ENCODE results near the gene KCNF1. TPM values are rescaled to one million over a fixed set of nuclear protein-coding genes. Genes with fewer than 3 reads are reported as not detected.

KCNF1 gene
- total and polyA plus RNA-seq, 4 donors, result 0.09 TPM; not detected in 3

DNA sequence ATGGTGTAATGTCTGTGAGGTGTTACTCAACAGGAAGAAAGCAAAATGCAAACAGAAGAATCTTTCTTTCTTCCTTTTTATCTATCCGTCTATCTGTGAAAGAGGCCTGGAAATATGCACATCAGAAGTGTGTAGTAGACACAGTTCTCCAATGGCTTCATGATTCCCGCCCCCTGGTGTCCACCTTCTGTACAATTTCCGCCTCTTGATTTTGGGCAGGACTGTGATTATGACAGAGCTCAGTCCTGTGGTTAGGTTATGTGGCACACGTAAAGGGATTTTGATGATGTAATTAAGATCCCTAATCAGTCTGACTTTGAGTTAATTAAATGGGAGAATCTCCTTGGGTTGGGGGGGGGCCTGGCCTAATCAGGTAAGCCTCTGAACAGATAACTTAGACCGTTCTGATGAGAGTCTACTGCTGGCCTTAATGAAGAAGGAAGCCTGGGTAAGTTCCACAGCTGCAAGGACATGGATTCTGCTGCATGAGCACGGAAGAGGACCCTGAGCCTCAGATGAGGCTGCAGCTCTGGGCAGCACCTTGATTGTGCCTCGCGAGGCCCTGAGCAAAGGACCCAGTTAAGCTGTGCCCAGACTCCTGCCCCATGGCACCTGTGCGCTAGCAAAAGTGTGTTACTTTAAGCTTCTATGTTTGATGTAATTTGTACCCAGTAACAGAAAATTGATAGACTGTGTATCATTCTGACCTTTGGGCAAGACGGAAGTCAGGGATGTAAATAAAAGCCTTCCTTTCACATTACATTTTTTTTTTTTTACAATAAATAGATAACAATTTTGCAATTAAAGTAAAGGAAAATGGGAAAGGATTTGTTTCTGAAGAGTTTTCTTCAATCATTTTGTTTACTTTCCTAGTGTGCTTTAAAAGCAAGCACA, 11.3 kb upstream of the KCNF1 start:
- no peak overlapping the region for H3K27ac ChIP-seq (ENCODE audit: low read depth in 1 of 2, low read length in 2 of 2)
- no peak overlapping the region for H3K9ac ChIP-seq (ENCODE audit: low read depth in 1 of 2, low read length in 2 of 2)
- H3K4me1 ChIP-seq (ENCODE audit: control insufficient read depth in 4 of 4, insufficient read depth in 4 of 4, low read length in 3 of 4), result no peaks in the 10 kb centered on the region
- no peaks in the 10 kb centered on the region for H3K27me3 ChIP-seq (ENCODE audit: control insufficient read depth in 4 of 4, insufficient read depth in 4 of 4, low read length in 3 of 4)
- 85% methylated on average over 10 of the region's 10 CpGs for WGBS
- peaks cover 0 to 3% (median 0%) of the 10 kb centered on the region in 4 donors for H3K9me3 ChIP-seq (ENCODE audit: control insufficient read depth in 4 of 4, low read length in 3 of 4)
- TF ChIP-seq REST (IDR thresholded peaks at IDR 0.05) (no peak), RAD21 (IDR thresholded peaks at IDR 0.05) (peak; percentile 40 to 79)
- no peaks in the 10 kb centered on the region for H3K36me3 ChIP-seq (ENCODE audit: control insufficient read depth in 4 of 4, insufficient read depth in 3 of 4, low read depth in 1 of 4, low read length in 3 of 4)
- H3K4me3 ChIP-seq (ENCODE audit: low read depth in 1 of 3, low read length in 3 of 3), result no peak overlapping the region
- no peak for DNase-seq (ENCODE audit: low spot score)

- Histone ChIP-seq H3K27me3 (ENCODE audit: control insufficient read depth in 4 of 4, insufficient read depth in 4 of 4, low read length in 3 of 4) (no peaks in the 10 kb centered on the region), H3K9me3 (ENCODE audit: control insufficient read depth in 4 of 4, low read length in 3 of 4) (peaks cover 0 to 3% (median 0%) of the 10 kb centered on the region in 4 donors), H3K4me1 (ENCODE audit: control insufficient read depth in 4 of 4, insufficient read depth in 4 of 4, low read length in 3 of 4) (no peaks in the 10 kb centered on the region), H3K4me3 (ENCODE audit: low read depth in 1 of 3, low read length in 3 of 3) (no peak overlapping the region), H3K9ac (ENCODE audit: low read depth in 1 of 2, low read length in 2 of 2) (no peak overlapping the region), H3K27ac (ENCODE audit: low read depth in 1 of 2, low read length in 2 of 2) (no peak overlapping the region), H3K36me3 (ENCODE audit: control insufficient read depth in 4 of 4, insufficient read depth in 3 of 4, low read depth in 1 of 4, low read length in 3 of 4) (no peaks in the 10 kb centered on the region)
- no peak for DNase-seq (ENCODE audit: low spot score)
- WGBS, result 77% methylated on average over 12 of the region's 12 CpGs
- TF ChIP-seq NR2F2 (IDR thresholded peaks at IDR 0.05) (no peak), HNF4G (IDR thresholded peaks at IDR 0.05) (no peak), EGR1 (IDR thresholded peaks at IDR 0.05; ENCODE audit: low read depth in 2 of 2) (no peak), ATF3 (IDR thresholded peaks at IDR 0.05) (no peak), ZBTB33 (IDR thresholded peaks at IDR 0.05) (no peak), GABPA (IDR thresholded peaks at IDR 0.05 in 1 of 2, conservative IDR thresholded peaks at IDR 0.05 in 1 of 2) (no peak), YY1 (IDR thresholded peaks at IDR 0.05) (no peak), TAF1 (conservative IDR thresholded peaks at IDR 0.05) (no peak), FOXA1 (IDR thresholded peaks at IDR 0.05) (no peak), REST (IDR thresholded peaks at IDR 0.05) (no peak), RAD21 (IDR thresholded peaks at IDR 0.05) (no peak)
Measured at GRCh38 chr2:10901160-10901939, 10.4 kb upstream of the KCNF1 start.
